GM19467 (cell line): ENCODE measurements around the gene ARID3C.
A peak's percentile ranks its signal among the peaks of the same experiment; 100 is the strongest.
"Not testable (repeated sequence)": the region's sequence is repeated elsewhere in the genome, so short reads cannot be mapped to it uniquely, and the experiment has no call there.

Source experiments
- ATAC-seq: cut with Tn5 transposase; IDR thresholded peaks from one replicate; pipeline ENCODE4 v1.9.1; 2021; ENCODE audit warnings: mild to moderate bottlenecking, moderate library complexity; ENCODE audit not compliant: unreplicated experiment

The ARID3C gene

DNA sequence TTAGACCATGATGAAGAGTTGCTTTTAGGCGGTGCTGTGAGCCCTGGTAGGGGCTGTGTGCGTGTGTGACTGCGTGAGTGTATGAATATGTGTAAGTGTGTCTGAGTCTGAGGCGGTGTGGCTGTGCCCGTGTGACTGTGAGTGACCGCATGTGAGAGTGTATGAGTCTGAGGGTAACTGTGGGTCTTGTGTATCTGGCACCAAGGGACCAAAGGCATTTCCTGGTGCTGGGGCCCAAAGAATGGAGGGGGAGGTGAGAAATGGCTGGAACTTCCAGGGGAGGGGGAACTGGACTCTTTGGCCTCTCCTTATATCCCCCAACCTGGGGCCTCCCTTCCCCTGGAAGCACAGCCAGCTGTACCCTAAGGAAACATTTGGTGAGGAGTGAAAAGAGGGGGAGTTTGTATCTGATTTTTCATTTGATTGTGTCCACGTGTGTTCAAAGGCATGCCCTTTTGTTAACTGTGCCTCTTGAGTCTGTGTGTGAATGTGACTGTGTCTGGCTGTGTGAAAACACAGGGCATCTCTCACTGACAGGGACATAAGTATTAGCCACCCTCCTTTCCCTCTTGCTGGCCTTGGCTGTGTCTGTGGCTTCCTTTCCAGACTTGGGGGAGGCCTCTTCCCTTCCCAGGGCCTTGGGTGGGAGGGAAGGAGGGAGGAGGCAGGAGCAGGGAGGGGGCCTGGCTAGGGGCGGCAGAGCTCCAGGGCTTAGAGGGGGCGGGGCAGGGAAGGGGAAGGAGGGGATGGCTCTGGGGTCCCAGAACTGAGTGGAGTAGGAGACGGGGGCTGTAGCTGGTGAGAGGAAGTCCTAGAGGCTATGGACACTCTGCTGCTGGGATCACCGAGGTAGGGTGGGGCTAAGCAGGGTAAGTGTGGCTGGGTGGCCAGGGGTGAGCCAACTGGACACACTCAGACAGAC lies 24.5 kb upstream of the ARID3C start:
- ATAC-seq = no peak

DNA sequence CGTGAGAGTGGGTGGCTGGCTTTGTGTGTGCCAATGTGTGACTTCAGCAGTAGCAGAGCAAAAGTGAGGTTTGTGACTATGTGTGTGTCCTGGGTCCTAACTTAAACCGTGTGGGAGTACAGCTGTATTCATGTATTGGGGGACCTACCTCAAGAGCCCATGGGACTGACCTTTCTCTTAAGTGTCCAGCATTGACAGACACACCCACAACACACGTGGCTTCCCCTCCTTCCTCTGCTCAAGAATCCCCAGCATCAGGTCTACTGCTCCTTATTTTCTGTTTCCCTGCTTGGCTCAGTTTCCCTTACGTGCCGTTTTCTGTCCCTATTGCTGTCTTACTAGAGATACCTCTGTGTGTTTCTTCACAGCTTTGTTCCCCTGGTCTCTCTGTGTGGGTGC lies 23.7 kb upstream of the ARID3C start:
- ATAC-seq = no peak

DNA sequence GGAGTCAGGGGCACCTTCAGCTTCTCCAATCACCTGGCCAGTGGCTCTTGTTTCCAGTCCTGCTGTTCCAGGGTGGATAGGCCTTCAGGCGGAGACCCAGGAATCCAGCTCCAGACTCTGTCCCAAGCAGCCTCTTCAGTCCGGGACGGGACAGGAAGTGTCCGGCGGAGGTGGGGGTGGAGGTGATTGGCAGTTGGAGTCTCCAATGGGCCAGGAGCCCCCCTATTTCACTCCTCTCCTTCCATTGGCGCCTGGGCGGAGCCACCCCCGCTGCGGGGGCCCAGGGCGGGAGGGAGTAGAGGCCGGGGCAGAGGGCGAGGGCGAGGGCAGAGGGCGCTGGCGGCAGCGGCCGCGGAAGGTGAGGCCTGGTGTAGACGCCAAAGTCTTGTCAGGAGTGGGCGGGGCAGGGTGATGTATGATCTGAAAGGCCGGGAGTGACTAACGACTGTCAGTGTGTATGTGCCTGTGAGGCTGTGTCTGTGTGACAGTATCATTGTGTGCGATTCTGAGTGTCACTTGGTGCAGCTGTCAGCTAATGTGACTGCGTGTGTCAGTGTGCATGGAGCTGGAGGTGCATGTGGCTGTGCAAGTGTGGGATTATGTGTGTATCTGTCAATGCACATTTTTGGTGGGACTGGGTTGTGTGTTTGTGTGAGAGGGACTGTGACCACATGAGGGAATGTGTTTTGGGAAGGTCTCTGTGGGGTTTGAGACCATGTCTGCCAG lies 23.2 kb upstream of the ARID3C start, which contains the start of gene IL11RA:
IL11RA (plus strand) TSS at position 310 of the 726 bp plus-strand sequence. CDS start 3,033 bp downstream, outside the sequence.
- no peak for ATAC-seq

DNA sequence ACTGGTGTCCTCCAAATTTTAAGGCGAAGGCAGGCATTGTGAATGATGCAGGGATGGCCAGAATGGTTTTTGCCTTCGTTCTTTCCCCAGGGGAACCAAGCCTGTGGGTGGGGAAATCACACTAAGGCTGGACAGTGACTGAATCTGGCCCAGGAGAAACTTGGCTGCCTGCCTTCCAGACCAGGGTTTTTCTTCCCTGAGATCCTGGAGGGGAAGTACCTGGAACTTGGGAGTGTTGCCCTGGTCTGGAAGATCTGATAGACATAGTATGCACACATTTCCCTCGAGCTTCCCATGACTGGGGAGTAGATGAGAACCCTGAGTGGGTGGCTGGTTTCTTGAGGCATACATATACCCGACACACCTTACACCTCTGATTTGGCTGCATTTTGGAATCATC lies 22.5 kb upstream of the ARID3C start:
- ATAC-seq = no peak

DNA sequence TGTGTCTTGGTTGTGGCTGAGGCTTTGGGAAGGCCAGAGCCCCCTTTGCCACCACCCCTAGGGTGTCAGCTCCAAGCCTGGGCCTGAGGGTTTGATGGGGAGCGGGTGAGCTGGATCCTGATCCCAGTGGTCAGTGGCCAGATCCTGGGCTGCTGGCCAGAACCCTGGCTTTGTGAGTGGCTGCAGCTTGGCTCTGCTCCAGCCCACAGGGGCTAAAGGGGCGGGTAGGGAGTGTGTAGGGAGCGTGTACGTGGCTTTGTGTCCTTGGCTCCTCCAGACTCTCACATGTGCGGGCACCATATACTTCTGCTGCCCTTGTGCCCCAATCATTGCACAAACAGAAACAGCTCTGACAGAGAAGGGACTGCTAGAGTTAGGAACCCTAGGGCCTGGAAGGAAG lies 21.9 kb upstream of the ARID3C start:
- no peak for ATAC-seq

DNA sequence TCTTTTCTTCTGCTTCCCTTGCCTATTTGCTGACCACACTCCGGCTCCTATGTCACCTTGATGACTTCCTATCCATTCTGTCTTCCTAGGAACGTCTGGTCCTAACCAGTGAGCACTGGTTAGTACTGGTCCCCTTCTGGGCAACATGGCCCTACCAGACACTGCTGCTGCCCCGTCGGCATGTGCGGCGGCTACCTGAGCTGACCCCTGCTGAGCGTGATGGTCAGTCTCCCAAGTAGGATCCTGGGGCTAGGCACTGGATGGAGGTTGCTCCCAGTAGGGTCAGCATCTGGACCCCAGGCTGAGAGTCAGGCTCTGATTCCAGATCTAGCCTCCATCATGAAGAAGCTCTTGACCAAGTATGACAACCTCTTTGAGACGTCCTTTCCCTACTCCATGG lies 19.8 kb upstream of the ARID3C start:
- no peak for ATAC-seq

DNA sequence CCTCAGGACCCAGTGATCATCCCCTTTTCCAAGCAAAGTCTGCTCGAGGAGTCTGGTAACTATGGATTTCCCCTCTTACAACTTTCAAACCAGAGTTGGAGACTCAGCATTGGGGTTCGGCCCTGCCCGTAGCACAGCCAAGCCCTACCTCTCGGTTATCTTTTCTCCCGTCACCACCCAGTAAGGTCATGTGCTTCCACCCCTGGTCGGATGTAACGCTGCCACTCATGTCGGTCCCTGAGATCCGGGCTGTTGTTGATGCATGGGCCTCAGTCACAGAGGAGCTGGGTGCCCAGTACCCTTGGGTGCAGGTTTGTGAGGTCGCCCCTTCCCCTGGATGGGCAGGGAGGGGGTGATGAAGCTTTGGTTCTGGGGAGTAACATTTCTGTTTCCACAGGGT lies 18.8 kb upstream of the ARID3C start:
- ATAC-seq = no peak

DNA sequence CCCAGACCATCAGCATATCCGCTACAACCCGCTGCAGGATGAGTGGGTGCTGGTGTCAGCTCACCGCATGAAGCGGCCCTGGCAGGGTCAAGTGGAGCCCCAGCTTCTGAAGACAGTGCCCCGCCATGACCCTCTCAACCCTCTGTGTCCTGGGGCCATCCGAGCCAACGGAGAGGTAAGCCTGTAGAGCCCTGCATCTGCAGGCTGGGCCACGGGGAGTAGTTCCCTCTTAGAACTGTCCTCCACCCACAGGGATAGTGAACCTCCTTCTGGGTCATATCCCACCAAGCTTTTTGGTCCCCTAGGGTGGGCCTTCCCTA lies 18.2 kb upstream of the ARID3C start:
- ATAC-seq = no peak

DNA sequence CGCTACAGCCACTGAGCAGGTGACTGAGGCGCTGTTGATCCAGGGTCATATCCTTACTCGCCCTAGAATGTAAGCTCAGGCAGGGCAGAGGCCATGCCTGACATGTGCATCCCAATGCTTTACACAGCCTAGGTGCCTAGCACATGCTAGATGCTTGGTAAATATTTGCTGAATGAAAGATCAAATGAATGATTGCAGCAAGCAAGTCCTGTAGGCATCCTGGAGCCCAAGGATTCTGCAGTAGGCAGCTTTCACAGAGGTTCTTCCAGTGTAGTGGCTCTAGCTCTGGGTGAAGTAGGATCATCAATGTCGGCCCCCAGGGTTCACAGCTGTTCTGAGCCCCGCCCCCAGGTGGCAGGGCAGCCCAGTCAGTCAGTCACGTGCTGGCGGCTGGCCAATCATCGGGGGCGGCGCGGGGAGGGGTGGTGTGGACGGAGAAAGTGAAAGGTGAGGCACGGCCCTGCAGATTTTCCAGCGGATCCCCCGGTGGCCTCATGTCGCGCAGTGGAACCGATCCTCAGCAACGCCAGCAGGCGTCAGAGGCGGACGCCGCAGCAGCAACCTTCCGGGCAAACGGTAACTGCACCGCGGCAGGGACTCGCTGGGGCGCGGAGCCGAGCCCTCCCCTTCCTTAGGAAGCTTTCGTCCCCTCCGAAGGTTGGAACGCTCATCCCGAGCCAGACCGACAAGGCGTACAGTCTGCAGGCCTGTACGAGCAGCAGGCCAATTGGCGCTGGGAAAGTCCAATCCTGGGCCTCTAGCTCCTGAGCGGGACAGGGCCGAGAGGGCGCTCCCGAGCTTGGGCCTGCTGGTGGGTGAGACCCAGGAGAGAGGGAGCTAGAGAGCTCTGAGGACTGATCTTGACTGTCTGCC lies 17.6 kb upstream of the ARID3C start, which contains the start of gene GALT:
GALT (plus strand) TSS at position 465 of the 873 bp plus-strand sequence; CDS start at position 495, 30 bp downstream.
- ATAC-seq = peak; percentile 80

DNA sequence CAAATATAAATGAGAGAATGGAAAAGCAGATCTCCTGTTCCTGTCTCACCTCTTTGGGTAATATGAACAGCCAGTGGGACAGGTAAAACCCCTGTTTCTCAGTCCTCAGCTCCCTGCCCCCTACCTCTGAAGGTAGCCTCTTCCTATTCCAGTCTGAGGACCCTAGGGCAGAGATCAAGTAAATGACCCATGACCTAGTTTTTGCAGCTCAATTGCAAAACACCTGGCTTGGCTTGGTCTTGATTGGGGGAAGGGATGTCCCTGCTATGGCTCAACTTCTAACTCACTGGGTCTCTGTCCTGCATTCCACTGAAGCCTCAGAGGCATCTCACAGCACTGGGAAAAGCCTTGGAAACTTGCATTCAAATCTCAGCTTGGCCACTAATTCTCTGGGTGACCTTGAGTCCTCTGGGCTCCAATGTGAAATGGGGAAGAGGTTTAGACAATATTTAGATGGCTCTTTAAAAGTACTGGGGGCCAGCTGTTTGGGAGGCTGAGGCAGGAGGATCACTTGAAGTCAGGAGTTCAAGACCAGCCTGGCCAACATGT lies 16.0 kb upstream of the ARID3C start:
- ATAC-seq = no peak

DNA sequence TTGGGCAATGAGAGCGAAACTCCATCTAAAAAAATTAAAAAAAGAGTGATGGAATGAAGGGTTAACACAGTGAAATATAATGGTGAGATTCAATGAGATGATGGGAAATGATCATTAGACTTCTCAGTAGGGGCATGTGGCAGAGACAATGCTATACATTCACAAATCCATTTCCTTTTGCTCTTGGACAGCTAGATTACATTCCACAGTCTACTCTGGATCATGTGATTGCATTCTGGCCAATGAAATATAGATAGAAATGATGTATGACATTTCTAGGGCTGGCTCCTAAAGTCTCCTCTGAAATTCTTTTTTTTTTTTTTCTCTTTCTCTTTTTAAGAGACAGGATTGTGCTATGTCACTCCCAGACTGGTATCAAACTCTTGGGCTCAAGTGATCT lies 13.8 kb upstream of the ARID3C start:
- ATAC-seq = no peak

DNA sequence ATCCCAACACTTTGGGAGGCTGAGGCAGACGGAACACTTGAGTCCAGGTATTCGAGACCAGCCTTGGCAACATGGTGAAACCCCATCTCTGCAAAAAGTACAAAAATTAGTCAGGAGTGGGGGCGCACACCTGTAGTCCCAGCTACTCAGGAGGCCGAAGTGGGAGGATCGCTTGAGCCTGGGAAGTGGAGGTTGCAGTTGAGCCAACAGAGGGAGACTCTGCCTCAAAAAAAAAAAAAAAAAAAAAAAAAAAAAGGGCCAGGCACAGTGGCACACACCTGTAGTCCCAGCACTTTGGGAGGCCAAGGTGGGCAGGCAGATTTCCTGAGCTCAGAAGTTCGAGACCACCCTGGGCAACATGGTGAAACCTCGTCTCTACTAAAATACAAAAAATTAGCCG lies 10.5 kb upstream of the ARID3C start:
- ATAC-seq = not testable (repeated sequence)

DNA sequence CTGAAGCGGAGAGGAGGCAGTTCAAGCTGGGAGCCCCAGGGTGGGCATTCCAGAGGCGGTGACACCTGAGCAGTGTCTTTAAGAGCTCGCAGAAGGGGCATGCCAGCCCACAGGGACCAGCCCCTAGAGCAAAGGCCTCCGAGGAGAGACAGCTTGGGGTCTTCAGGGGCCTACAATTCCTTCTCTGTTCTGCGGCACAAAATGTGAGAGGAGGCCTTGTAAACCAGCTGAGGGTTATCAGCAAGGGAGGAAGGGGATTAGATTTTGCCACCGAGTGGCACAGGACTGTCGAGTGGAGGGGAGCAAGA lies 9.2 kb upstream of the ARID3C start:
- no peak for ATAC-seq

DNA sequence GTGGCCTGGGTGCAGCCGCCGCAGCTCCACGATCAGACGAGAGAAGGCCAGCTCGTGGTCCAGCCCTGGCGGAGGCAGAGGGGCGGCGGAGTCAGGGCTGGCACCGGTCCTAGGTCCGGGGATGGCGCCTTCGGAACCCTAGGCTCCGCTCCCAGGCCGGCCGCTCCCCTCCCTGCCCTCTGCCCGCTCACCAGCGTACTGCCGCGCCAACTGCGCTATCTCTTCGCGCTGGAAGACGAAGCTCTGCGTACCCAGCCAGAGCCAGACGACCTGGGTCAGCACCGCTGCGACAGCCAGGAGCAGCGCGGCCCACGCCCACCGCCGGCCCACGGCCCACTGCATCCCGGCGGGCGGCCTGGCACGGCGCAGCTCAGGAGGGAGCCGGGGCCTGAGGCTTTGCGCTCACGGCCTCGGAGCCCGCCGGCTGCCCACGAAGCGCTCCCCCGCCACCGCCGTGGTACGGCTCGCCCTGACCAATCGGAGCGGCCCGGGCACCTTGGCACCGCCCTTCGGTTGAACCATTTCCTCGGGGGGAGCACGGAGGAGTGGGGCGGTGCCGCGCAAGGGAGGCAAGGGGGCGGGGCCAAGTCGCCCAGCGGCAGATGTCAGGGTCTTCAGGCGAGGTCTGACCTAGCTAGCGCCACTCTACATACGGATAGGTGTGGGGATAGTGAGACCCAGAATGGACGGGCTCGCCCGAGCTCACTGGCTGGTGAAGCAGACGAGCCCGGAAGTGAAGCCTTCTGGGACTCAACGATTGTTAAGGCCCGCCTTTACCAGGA lies 8.7 kb upstream of the ARID3C start, which contains the start of gene SIGMAR1:
SIGMAR1 (minus strand) TSS at position 432 of the 782 bp plus-strand sequence; CDS start at position 342, 90 bp downstream.
- peak; percentile 90 for ATAC-seq

DNA sequence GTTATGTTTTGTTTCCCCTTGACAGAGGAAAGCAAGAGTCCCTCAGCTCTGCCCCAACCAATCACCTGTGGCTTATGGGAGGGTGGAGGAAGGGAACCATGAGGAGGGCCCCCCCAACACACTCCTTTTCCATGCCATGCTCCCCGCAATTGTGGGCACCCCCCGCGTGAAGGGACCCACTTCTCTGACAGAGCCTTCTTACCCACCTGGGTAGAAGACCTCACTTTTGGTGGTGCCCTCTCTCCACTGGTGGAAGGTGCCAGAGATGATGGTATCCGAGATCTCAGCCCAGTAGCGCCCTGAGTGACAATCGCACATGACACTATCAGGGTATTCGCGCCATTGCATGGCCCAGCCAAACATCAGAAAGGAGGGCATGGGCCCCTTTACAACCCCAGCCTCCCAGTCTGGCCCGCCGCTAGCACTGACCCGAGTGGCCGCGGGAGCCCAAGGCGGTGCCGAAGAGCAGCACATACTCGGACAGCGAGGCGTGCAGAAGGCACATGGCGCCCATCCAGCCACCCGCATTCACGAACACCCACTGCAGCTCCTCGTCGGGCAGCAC lies 8.0 kb upstream of the ARID3C start:
- no peak for ATAC-seq

DNA sequence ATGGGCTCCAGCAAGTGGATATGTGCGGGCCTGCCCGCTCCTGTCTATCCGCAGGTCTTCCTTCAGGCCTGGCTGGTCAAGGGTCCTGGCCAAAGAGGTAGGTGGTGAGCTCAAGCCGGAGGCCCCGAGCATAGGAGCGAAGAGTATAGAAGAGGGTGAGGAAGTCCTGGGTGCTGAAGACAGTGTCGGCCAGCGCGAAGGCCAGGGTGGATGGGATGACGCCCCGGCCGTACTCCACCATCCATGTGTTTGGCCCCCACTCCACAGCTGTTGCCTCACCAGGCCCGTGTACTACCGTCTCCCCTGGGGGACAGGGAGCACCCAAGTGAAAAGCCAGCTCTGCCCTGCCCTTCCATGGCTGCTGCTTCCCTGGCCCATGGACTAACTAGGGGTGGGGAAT lies 6.7 kb upstream of the ARID3C start:
- no peak for ATAC-seq

DNA sequence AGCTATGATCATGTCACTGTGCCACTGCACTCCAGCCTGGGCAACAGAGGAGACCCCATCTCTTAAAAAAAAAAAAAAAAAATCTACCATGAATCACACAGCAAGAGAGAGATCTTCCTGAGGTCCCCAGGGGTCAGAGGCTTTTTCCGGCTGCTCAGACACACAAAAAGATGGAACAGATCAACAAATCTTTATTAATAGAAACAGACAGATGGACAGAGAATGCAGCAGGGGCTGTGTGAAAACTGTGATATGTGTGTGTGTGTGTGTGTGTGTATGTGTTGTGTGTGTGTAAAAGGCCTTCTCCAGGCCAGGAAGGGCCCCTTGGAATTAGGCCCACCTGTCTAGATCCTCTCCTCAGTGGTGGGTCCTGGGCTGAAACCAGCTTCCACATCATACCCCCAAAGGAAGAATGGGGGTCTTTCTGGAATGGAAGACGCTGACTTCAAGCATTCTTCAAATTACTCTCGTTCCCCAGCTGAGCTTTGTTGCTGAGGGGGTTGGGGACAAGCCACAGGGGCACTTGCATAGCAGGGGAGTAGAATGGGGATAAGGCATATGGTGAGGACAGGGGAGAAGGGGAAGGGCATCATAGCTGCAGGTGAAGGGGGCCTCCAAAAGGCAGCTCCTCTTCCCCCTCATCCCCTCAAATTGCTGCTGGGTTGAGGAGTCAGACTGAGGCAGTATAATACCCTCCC lies 5.8 kb upstream of the ARID3C start:
- no peak for ATAC-seq

DNA sequence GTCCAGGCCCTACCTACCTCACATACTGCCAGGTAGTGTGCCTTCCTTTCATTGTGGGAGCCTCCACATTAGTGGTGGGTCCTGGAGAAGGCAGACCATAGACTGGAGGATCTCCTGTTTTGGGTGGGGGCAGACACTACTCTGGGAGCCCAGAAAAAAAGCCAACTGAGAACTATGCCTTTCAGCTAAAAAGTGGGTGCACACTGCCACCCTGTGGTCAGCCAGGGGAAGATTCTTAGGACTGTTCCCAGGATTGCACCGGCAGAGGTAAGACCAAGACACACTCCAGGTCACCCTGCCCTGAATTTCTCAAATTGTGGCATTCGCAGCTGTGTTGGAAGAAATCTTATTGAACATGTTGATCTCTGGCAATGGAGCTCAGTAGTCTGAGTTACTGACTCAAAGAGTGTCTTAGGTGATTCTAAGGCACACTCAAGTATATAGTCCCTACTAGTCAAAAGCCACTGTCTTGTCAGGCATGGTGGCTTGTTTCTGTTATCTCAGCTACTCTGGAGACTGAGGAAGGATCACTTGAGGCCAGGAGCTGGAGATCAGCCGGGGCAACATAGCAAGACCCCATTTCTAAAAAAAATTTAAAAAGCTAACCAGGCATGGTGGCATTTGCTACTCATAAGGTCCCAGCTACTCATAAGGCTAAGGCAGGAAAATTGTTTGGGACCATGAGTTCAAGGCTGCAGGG lies 5.1 kb upstream of the ARID3C start:
- peak; percentile 36 for ATAC-seq

DNA sequence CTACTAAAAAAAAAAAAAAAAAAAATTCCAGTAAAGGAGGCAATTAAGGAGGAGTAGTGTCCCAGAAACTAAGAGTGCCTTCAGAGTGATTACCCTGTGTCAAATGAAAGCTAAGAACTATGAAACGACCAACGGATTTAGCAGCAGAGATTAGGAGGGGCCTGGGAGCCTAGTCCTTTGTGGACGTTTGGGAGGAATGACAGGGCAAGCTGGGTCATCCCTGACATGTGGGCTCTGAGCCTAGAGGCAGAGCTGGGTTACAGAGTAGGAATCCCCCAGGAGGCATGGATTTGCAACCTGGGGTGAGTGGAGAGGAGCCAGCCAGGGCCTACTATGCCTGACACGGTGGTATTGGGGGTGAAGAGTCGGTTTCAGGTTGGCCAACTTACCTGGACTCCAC lies 4.3 kb upstream of the ARID3C start:
- ATAC-seq = no peak
